ENCODE results near the gene PAX2. TPM values are rescaled to one million over a fixed set of nuclear protein-coding genes. Genes with fewer than 3 reads are reported as not detected.

Gene PAX2
- total RNA-seq, 1 experiment from 2014 or later: not detected

GRCh38 chr10:100811261-100811660 lies 65.9 kb downstream of the PAX2 start:
- Histone ChIP-seq H4K5ac (ENCODE audit: insufficient read length, low read depth, low read length) (no peak overlapping the region), H3K23me2 (ENCODE audit: insufficient read length, low read depth, low read length, poor library complexity, severe bottlenecking) (no peaks in the 10 kb centered on the region), H3K4me2 (ENCODE audit: insufficient read depth, insufficient read length, low read length) (no peak overlapping the region), H2BK15ac (ENCODE audit: low read depth, low read length) (no peak overlapping the region), H3K27me3 (ENCODE audit: insufficient read depth, low read length) (no peaks in the 10 kb centered on the region), H2BK120ac (ENCODE audit: low read depth, low read length, poor library complexity, severe bottlenecking) (no peak overlapping the region), H3K18ac (ENCODE audit: insufficient read length, low read depth, low read length) (no peak overlapping the region), H3K56ac (ENCODE audit: insufficient read length, low read depth, low read length) (no peak overlapping the region), H3K14ac (ENCODE audit: insufficient read depth, low read length) (no peak overlapping the region), H3K9me3 (ENCODE audit: control insufficient read depth, low read depth, low read length) (no peaks in the 10 kb centered on the region), H3K4me1 (ENCODE audit: insufficient read depth, low read length) (0 out of 2 replicates have a peak, but pooled peaks cover 2% of the 10 kb centered on the region), H3T11ph (ENCODE audit: low read length) (no peak overlapping the region), H3K79me2 (ENCODE audit: insufficient read depth, low read length) (no peaks in the 10 kb centered on the region), H4K20me1 (ENCODE audit: control insufficient read depth, insufficient read depth, insufficient read length) (no peaks in the 10 kb centered on the region), H3K4ac (ENCODE audit: low read depth, low read length) (no peak overlapping the region), H4K8ac (replicated peaks; ENCODE audit: insufficient read length, low read depth, low read length) (no peak overlapping the region), H2BK12ac (ENCODE audit: insufficient read length, low read depth, low read length) (no peak overlapping the region), H3K79me1 (ENCODE audit: insufficient read depth, low read depth, low read length, poor library complexity, severe bottlenecking) (no peaks in the 10 kb centered on the region), H3K27ac (ENCODE audit: insufficient read length, low read depth, low read length) (no peak overlapping the region), H2AK5ac (ENCODE audit: insufficient read length, low read length) (no peak overlapping the region), H4K91ac (ENCODE audit: insufficient read length, low read depth, low read length) (no peak overlapping the region), H2BK5ac (ENCODE audit: insufficient read length, low read length) (no peak overlapping the region), H3K23ac (ENCODE audit: insufficient read length, low read depth, low read length) (no peak overlapping the region), H2AFZ (ENCODE audit: low read length) (no peak overlapping the region), H2BK20ac (ENCODE audit: low read depth, low read length, poor library complexity, severe bottlenecking) (no peak overlapping the region), H3K9ac (ENCODE audit: extremely low read depth, insufficient read length, low read length) (no peak overlapping the region)
- H3K27ac Mint-ChIP-seq: no peak overlapping the region; a peak in 1 of 7 replicates
- no peaks in the 10 kb centered on the region; a peak in 1 of 5 replicates for H3K9me3 Mint-ChIP-seq
- DNase-seq: no peak
- no peaks in the 10 kb centered on the region for H3K36me3 Mint-ChIP-seq (ENCODE audit: insufficient read depth in 1 of 3, low read depth in 3 of 3)
- H3K27me3 Mint-ChIP-seq (ENCODE audit: low read depth): peaks cover 87% of the 10 kb centered on the region
- TF ChIP-seq CTCF (conservative IDR thresholded peaks at IDR 0.05): no peak
- H3K4me1 Mint-ChIP-seq: peaks cover 3 to 9% of the 10 kb centered on the region in 2 experiments; a peak in 3 of 4 replicates
- H3K4me3 Mint-ChIP-seq: no peak overlapping the region
- WGBS (ENCODE audit: extremely low coverage, insufficient read length, low lambda C conversion rate): no CpG with 5 or more reads among the region's 1 CpG
